ENCODE measurements around the gene MORN4.
"Not testable (repeated sequence)": the region's sequence is repeated elsewhere in the genome, so short reads cannot be mapped to it uniquely, and the experiment has no call there.

Gene MORN4

DNA sequence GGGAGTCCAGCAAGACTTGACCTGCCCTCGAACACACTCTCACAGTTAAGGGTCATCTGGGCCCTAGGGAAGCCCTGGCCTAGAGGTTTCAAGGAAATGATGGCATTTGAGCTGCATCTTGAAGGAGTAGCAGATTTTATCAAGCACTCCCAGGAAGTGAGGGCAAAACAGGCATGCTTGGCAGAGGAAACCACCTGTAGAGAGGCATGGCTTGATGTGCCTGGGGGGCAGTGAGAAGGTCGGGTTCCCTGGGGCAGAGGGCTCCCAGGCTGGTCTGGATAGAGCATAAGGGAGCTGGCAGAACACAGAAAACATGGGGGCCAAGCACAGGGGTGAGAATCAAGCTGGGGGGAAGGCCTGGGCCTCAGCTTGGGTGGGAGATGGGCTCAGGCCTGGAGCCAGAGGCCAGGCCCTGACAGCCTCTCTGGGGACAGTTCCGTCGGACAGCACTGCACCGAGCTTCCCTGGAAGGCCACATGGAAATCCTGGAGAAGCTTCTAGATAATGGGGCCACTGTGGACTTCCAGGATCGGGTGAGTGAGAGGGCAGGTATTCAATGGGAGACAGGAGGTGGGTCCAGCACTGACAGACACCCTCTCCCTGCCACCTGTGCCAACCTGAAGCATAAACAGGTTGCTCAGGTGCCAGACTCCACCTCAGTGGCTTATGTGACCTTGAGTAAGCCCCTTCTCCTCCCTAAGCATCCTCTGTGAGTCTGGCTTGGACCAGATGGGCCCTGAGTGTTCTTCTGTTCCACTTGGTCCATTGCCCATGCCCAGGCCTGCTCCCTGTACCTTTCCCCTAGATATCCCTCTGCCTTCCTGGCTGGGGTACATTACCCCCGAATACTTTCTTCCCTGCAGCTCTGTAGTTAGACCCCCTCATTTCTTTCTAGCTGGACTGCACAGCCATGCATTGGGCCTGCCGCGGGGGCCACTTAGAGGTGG is 52.6 kb downstream of the MORN4 start:
- H3K4me3 ChIP-seq (replicated peaks; ENCODE audit: low read depth, low read length): no peak overlapping the region
- TF ChIP-seq, protein P1, sequence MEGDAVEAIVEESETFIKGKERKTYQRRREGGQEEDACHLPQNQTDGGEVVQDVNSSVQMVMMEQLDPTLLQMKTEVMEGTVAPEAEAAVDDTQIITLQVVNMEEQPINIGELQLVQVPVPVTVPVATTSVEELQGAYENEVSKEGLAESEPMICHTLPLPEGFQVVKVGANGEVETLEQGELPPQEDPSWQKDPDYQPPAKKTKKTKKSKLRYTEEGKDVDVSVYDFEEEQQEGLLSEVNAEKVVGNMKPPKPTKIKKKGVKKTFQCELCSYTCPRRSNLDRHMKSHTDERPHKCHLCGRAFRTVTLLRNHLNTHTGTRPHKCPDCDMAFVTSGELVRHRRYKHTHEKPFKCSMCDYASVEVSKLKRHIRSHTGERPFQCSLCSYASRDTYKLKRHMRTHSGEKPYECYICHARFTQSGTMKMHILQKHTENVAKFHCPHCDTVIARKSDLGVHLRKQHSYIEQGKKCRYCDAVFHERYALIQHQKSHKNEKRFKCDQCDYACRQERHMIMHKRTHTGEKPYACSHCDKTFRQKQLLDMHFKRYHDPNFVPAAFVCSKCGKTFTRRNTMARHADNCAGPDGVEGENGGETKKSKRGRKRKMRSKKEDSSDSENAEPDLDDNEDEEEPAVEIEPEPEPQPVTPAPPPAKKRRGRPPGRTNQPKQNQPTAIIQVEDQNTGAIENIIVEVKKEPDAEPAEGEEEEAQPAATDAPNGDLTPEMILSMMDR (IDR thresholded peaks at IDR 0.05; ENCODE audit: low read length, missing control alignments): no peak
- DNase-seq (ENCODE audit: low read depth): no peak

DNA sequence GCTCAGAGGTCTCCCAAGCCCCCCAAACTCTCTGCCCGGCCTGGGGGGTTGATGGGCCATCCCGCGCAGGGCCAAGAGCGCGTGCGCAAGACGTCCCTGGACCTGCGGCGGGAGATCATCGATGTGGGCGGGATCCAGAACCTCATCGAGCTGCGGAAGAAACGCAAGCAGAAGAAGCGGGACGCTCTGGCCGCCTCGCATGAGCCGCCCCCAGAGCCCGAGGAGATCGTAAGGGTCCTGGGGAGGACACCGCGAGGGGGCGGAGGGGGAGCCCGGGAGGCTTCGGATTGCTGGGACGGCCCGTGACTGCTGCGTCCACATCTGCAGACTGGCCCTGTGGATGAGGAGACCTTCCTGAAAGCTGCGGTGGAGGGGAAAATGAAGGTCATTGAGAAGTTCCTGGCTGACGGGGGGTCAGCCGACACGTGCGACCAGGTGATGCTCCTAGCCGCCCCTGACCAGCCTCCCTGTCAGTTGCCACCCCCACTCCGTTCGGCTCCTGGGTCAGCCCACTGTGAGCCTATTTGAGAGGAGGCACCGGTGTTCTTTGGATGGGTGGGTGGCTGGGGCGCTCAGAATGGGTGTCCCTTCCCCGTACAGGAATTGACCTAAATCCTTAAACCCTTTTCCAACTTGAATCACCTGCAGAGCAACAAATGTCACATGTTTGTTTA is 55.0 kb downstream of the MORN4 start:
- no peak for DNase-seq (ENCODE audit: low read depth)
- TF ChIP-seq, protein P1 (IDR thresholded peaks at IDR 0.05; ENCODE audit: low read length, missing control alignments): no peak
- peak overlapping the region; percentile 5 for H3K4me3 ChIP-seq (replicated peaks; ENCODE audit: low read depth, low read length)

DNA sequence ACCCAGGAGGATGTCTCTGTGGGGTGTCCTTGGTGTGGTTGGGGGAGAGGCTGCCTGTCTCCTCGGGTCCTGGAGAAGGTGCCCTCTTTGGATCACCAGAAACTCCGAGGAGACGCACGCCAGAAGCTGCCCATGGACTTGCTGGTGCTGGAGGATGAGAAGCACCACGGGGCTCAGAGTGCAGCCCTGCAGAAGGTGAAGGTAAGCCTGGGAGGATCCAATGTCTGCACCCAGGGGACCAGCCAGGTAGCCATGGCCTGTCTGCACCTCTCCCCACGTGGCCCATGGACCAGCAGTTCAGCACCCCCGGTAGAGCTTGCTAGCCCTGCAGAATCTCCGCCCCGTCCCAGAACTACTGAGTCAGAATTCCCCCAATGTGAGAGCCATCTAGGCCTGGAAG is 55.6 kb downstream of the MORN4 start:
- no peak for DNase-seq (ENCODE audit: low read depth)
- TF ChIP-seq, protein P1 (IDR thresholded peaks at IDR 0.05; ENCODE audit: low read length, missing control alignments): no peak
- H3K4me3 ChIP-seq (replicated peaks; ENCODE audit: low read depth, low read length): no peak overlapping the region

DNA sequence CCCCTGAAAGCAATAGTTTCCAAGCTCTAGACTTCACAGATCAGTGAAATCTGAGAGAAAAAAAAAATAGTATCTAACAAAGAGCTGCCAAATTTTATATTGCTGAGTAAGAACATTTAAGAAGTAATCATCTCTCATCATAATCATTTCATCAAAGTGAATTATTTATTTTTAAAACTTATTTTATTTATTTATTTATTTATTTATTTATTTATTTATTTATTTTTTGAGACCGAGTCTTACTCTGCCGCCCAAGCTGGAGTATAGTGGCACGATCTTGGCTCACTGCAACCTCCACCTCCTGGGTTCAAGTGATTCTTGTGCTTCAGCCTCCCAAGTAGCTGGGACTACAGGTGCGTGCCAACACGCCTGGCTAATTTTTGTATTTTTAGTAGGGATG is 56.8 kb downstream of the MORN4 start:
- not testable (repeated sequence) for DNase-seq (ENCODE audit: low read depth); H3K4me3 ChIP-seq (replicated peaks; ENCODE audit: low read depth, low read length)

DNA sequence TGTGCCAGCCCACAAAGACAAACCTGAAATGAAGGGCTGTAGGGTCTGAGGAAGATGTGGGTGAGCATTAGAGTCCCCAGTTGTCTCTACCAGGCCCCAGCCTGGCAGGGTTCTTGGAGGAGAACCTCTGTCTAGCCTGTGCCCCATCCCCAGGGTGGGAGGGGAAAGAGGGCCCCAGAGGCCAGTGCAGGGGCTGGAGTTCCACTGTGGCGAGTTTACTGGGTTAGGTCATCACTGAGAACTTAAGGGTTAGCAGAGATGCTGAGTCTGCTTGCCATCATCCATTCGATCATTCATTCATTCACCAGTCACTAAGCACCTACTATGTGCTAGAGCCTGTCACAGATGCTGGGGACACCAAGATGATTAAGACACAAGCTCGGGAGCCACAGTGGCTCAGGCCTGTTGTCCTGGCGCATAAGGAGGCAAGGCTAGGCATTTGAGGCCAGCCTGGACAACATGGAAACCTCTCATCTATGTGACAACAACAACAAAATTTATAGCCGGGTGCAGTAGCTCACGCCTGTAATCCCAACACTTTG is 58.1 kb downstream of the MORN4 start:
- DNase-seq (ENCODE audit: low read depth): no peak
- no peak overlapping the region for H3K4me3 ChIP-seq (replicated peaks; ENCODE audit: low read depth, low read length)
- TF ChIP-seq, protein P1 (IDR thresholded peaks at IDR 0.05; ENCODE audit: low read length, missing control alignments): no peak

DNA sequence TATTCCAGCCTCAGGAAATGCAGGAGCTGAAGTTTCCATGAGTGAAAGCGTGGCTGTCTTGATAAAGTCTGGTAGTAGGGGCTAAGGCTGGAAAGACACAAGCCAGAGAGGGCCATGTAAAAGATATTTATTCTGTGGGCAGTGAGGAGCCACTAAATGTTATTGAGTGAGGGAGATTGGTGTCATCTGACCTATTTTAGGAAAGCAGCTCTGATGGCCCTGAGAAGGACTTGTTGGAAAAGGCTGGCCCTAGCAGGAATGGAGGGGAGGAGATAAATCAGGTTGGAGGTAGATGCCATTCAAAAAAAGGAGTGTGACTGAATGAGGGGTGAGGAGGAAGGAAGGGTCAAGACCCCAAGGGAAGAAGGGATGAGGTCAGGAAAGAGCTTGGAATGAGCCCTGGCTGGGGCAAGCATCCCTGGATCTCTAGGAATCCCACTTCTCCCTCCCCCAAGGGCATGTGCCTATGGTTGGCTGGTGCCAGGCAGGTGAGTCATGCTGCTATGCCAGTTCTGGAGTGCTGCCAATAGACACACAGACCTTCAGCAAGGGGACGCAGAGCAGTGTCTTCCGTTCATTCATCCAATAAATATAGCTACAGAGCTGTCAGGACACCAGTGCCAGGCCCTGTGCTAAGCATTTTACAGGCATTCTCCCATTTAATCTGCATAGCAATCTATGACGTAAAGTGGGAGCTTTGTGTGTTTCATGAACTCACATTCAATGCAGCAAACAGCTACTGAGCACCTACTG is 58.8 kb downstream of the MORN4 start:
- DNase-seq (ENCODE audit: low read depth): peak; percentile 72
- no peak overlapping the region for H3K4me3 ChIP-seq (replicated peaks; ENCODE audit: low read depth, low read length)
- TF ChIP-seq, protein P1 (IDR thresholded peaks at IDR 0.05; ENCODE audit: low read length, missing control alignments): no peak

DNA sequence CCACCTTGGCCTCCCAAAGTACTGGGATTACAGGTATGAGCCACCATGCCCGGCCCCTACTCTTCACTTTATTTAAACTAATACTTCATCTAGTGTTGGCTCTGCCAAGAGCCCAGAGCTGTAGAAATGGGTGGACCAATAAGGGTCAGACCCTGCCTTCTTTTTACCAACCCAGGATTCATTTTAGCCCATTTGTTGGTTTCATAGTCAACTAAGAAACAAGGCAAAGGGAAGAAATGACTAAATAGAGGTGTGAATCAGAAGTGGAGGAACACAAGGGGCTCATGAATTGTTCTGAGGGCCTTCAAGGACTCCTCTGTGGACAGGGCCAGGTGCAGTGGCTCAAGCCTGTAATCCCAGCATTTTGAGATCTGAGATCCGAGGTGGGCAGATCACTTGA is 59.6 kb downstream of the MORN4 start:
- no peak overlapping the region for H3K4me3 ChIP-seq (replicated peaks; ENCODE audit: low read depth, low read length)
- TF ChIP-seq, protein P1 (IDR thresholded peaks at IDR 0.05; ENCODE audit: low read length, missing control alignments): no peak
- no peak for DNase-seq (ENCODE audit: low read depth)

All from fibroblast of pulmonary artery (primary cell).